Measurements from ENCODE around the gene TBC1D1.
A peak's percentile ranks its signal among the peaks of the same experiment; 100 is the strongest.
"Not testable (repeated sequence)": the region's sequence is repeated elsewhere in the genome, so short reads cannot be mapped to it uniquely, and the experiment has no call there.

TBC1D1 gene

GRCh38 chr4:38017609-38018008 lies 126.7 kb downstream of the TBC1D1 start:
- DNase-seq: no peak

GRCh38 chr4:38020386-38020785 lies 129.5 kb downstream of the TBC1D1 start:
- DNase-seq: no peak

- DNase-seq: not testable (repeated sequence)
These were observed 130.1 kb downstream of the TBC1D1 start for GRCh38 chr4:38020961-38021360.

- DNase-seq: no peak
These were observed 130.9 kb downstream of the TBC1D1 start for GRCh38 chr4:38021751-38022150.

- DNase-seq: no peak
These were observed 132.7 kb downstream of the TBC1D1 start for GRCh38 chr4:38023347-38024205.

- no peak for DNase-seq
These were observed 133.3 kb downstream of the TBC1D1 start for GRCh38 chr4:38024206-38024509.

- DNase-seq: no peak
These were observed 134.8 kb downstream of the TBC1D1 start for GRCh38 chr4:38025665-38026064.

- DNase-seq: no peak
These were observed 135.4 kb downstream of the TBC1D1 start for GRCh38 chr4:38026158-38026740.

GRCh38 chr4:38030023-38030422 lies 139.1 kb downstream of the TBC1D1 start:
- no peak for DNase-seq

- peak in 1 of 2 experiments; percentile 12 for DNase-seq
These were observed 144.3 kb downstream of the TBC1D1 start for GRCh38 chr4:38034986-38035882.

GRCh38 chr4:38036548-38036947 lies 145.7 kb downstream of the TBC1D1 start:
- no peak for DNase-seq

- no peak for DNase-seq
These were observed 146.7 kb downstream of the TBC1D1 start for GRCh38 chr4:38037612-38038011.

- DNase-seq: peak; percentile 14 to 37
These were observed 149.7 kb downstream of the TBC1D1 start for GRCh38 chr4:38040619-38041018.

GRCh38 chr4:38044060-38044459 lies 153.2 kb downstream of the TBC1D1 start:
- DNase-seq: no peak

- no peak for DNase-seq
These were observed 154.6 kb downstream of the TBC1D1 start for GRCh38 chr4:38045289-38045988.

GRCh38 chr4:38046727-38047489 lies 156.0 kb downstream of the TBC1D1 start:
- no peak for DNase-seq

- DNase-seq: no peak
These were observed 158.8 kb downstream of the TBC1D1 start for GRCh38 chr4:38049545-38050170.

- DNase-seq: no peak
These were observed 159.9 kb downstream of the TBC1D1 start for GRCh38 chr4:38050560-38051350.

- no peak for DNase-seq
These were observed 164.7 kb downstream of the TBC1D1 start for GRCh38 chr4:38055566-38055965.

- DNase-seq: no peak
These were observed 165.3 kb downstream of the TBC1D1 start for GRCh38 chr4:38056011-38056685.

All from NCI-H1930 (cell line).